PC-9 (cell line): Measurements from ENCODE around the gene SCN2B. TPM values are rescaled to one million over a fixed set of nuclear protein-coding genes. Genes with fewer than 3 reads are reported as not detected.

Experiments
- BruUV-seq: library from RNA; stranded (reverse); fragments of 400-500 nt; replicated peaks from 2 replicates; lab custom pipeline; 2021; lab: Mats Ljungman, UMichigan
- CTCF ChIA-PET: fragments of 300-600 bp; sonication (Branson Sonifier 250); formaldehyde crosslinking; loops from one replicate; lab custom pipeline; 2022; ENCODE audit warnings: antibody characterized with exemption; lab: Charles Lee
- POLR2A ChIA-PET: fragments of 300-600 bp; sonication (Branson Sonifier 250); formaldehyde crosslinking; loops from one replicate; lab custom pipeline; 2022; ENCODE audit warnings: antibody characterized with exemption; ENCODE audit not compliant: unreplicated experiment; lab: Charles Lee
- DNase-seq, 2 experiments: peaks; one replicate each; pipeline versions ENCODE4 v3.0.0 to v3.0.0-alpha.2; 2015 to 2022; ENCODE audit warnings: mixed read lengths in 1 of 2
- H2AFZ ChIP-seq: fragments of 200-600 bp; sonication (generic); 2 replicates; pipeline ENCODE4 v1.8.1; 2017; ENCODE audit warnings: antibody characterized with exemption
- H3F3A ChIP-seq: fragments of 200-600 bp; sonication (generic); 2 replicates; pipeline ENCODE4 v1.8.1; 2017; ENCODE audit warnings: antibody characterized with exemption, mild to moderate bottlenecking, low read depth; ENCODE audit not compliant: insufficient read depth
- H3K27ac ChIP-seq: fragments of 200-600 bp; sonication (generic); 2 replicates; pipeline ENCODE4 v1.6.1; 2016; ENCODE audit warnings: mixed run types
- H3K27me3 ChIP-seq: fragments of 200-600 bp; sonication (generic); 2 replicates; pipeline ENCODE4 v1.6.1; 2016; ENCODE audit warnings: low read depth, mixed run types; ENCODE audit not compliant: insufficient read depth
- H3K36me3 ChIP-seq: fragments of 200-600 bp; sonication (generic); 2 replicates; pipeline ENCODE4 v1.6.1; 2016; ENCODE audit warnings: low read depth, mixed run types
- H3K4me1 ChIP-seq: fragments of 200-600 bp; sonication (generic); replicated peaks from 2 replicates; pipeline ENCODE4 v1.6.1; 2016; ENCODE audit warnings: mixed run types; ENCODE audit not compliant: insufficient read depth
- H3K4me2 ChIP-seq: fragments of 200-600 bp; sonication (generic); 2 replicates; pipeline ENCODE4 v1.6.1; 2017; ENCODE audit warnings: mixed run types
- H3K4me3 ChIP-seq: fragments of 200-600 bp; sonication (generic); 2 replicates; pipeline ENCODE4 v1.6.1; 2016; ENCODE audit warnings: mixed run types
- H3K79me2 ChIP-seq: fragments of 200-600 bp; sonication (generic); 2 replicates; pipeline ENCODE4 v1.6.1; 2017; ENCODE audit warnings: low read depth, mixed run types
- H3K9me2 ChIP-seq: fragments of 200-600 bp; sonication (generic); 2 replicates; pipeline ENCODE4 v1.8.1; 2017; ENCODE audit warnings: mild to moderate bottlenecking; ENCODE audit not compliant: insufficient read depth
- H3K9me3 ChIP-seq: fragments of 200-600 bp; sonication (generic); 2 replicates; pipeline ENCODE4 v1.8.1; 2016; ENCODE audit warnings: low read depth; ENCODE audit not compliant: insufficient read depth
- H4K20me1 ChIP-seq: fragments of 200-600 bp; sonication (generic); 2 replicates; pipeline ENCODE4 v1.8.1; 2017; ENCODE audit not compliant: insufficient read depth
- EZH2 ChIP-seq: fragments of 200-600 bp; sonication (generic); IDR thresholded peaks from 2 replicates; pipeline ENCODE4 v1.8.0; 2017; ENCODE audit warnings: antibody characterized with exemption, low read depth
- intact Hi-C: fragments of 100-400 bp; cut with micrococcal nuclease; formaldehyde crosslinking; loops from one replicate; pipeline ENCODE4 v1.10.0; 2022; ENCODE audit not compliant: unreplicated experiment
- total RNA-seq: library from RNA; stranded (reverse); gene quantifications from 2 replicates; pipeline ENCODE4 v1.2.3, GENCODE V29; 2021
- TF ChIP-seq, protein P1 (sequence below): fragments of 200-600 bp; sonication (generic); conservative IDR thresholded peaks from 2 replicates; pipeline ENCODE4 v1.6.1; 2017; ENCODE audit warnings: mixed run types, antibody characterized with exemption, mild to moderate bottlenecking, moderate library complexity

SCN2B gene
- total RNA-seq, 1 experiment from 2014 or later = not detected

DNA sequence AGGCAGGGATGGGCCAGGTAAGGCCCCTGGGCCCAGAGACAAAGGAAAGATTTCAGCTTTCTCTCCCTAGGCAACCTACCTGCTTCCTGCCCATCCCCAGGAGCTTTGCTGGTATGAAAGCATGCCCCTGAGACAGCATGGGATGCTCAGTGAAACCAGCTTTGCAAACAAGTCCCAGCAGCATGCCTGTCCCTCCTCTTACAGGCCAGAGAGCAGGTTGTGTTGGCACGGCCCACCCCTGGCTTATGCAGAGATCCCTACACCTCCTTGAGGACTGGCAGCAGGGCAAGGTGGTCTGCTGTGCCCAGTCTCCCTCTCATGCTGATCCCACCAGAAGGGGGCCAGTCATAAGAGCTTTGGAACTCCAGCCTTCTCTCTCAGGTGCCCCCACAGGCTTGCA lies 26.9 kb downstream of the SCN2B start:
- CTCF ChIA-PET = no interaction called here
- H2AFZ ChIP-seq = no peak overlapping the region
- no peak for TF ChIP-seq EZH2
- TF ChIP-seq, protein P1, sequence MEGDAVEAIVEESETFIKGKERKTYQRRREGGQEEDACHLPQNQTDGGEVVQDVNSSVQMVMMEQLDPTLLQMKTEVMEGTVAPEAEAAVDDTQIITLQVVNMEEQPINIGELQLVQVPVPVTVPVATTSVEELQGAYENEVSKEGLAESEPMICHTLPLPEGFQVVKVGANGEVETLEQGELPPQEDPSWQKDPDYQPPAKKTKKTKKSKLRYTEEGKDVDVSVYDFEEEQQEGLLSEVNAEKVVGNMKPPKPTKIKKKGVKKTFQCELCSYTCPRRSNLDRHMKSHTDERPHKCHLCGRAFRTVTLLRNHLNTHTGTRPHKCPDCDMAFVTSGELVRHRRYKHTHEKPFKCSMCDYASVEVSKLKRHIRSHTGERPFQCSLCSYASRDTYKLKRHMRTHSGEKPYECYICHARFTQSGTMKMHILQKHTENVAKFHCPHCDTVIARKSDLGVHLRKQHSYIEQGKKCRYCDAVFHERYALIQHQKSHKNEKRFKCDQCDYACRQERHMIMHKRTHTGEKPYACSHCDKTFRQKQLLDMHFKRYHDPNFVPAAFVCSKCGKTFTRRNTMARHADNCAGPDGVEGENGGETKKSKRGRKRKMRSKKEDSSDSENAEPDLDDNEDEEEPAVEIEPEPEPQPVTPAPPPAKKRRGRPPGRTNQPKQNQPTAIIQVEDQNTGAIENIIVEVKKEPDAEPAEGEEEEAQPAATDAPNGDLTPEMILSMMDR = no peak
- peaks cover 57% of the 10 kb centered on the region for H3K27me3 ChIP-seq
- intact Hi-C loops = no loop called here
- no peak overlapping the region for H3K4me2 ChIP-seq
- H3K4me1 ChIP-seq = no peaks in the 10 kb centered on the region; the same call in none of the 2 replicates
- H3K27ac ChIP-seq = no peak overlapping the region
- no peaks in the 10 kb centered on the region for H3K79me2 ChIP-seq
- no peaks in the 10 kb centered on the region for H3K9me2 ChIP-seq
- H4K20me1 ChIP-seq = no peaks in the 10 kb centered on the region
- BruUV-seq = no TSS peak
- POLR2A ChIA-PET = no interaction called here
- H3K9me3 ChIP-seq = no peaks in the 10 kb centered on the region
- H3F3A ChIP-seq = peaks cover 5% of the 10 kb centered on the region; the same call in 1 of the 2 replicates
- no peak for DNase-seq
- no peaks in the 10 kb centered on the region for H3K36me3 ChIP-seq
- no peak overlapping the region for H3K4me3 ChIP-seq

GRCh38 chr11:118148856-118149255 lies 27.6 kb downstream of the SCN2B start:
- H3K4me1 ChIP-seq = no peaks in the 10 kb centered on the region; the same call in none of the 2 replicates

GRCh38 chr11:118148240-118148639 lies 28.2 kb downstream of the SCN2B start:
- intact Hi-C loops = no loop called here
- H3K4me1 ChIP-seq = no peaks in the 10 kb centered on the region; the same call in none of the 2 replicates
- BruUV-seq = no TSS peak
- no peaks in the 10 kb centered on the region for H3K9me2 ChIP-seq
- CTCF ChIA-PET = no interaction called here
- no peaks in the 10 kb centered on the region for H3K36me3 ChIP-seq
- DNase-seq = no peak
- H3K27me3 ChIP-seq = peaks cover 52% of the 10 kb centered on the region
- H4K20me1 ChIP-seq = no peaks in the 10 kb centered on the region
- no peak overlapping the region for H3K4me2 ChIP-seq
- no peak for TF ChIP-seq EZH2
- TF ChIP-seq, protein P1 = no peak
- POLR2A ChIA-PET = no interaction called here
- H3K4me3 ChIP-seq = no peak overlapping the region
- no peaks in the 10 kb centered on the region for H3K9me3 ChIP-seq
- H3K27ac ChIP-seq = no peak overlapping the region
- no peaks in the 10 kb centered on the region for H3K79me2 ChIP-seq
- peaks cover 5% of the 10 kb centered on the region; the same call in 1 of the 2 replicates for H3F3A ChIP-seq
- no peak overlapping the region for H2AFZ ChIP-seq

More at GRCh38 chr11:118148856-118149255, 27.6 kb downstream of the SCN2B start:
- Histone ChIP-seq H3F3A (peaks cover 5% of the 10 kb centered on the region; the same call in 1 of the 2 replicates), H3K27ac (no peak overlapping the region), H4K20me1 (no peaks in the 10 kb centered on the region), H3K27me3 (peaks cover 51% of the 10 kb centered on the region), H3K4me2 (no peak overlapping the region), H3K9me2 (no peaks in the 10 kb centered on the region), H2AFZ (no peak overlapping the region), H3K79me2 (no peaks in the 10 kb centered on the region), H3K4me3 (no peak overlapping the region), H3K36me3 (no peaks in the 10 kb centered on the region), H3K9me3 (no peaks in the 10 kb centered on the region)
- CTCF ChIA-PET = no interaction called here
- TF ChIP-seq EZH2 = no peak
- TF ChIP-seq, protein P1 = no peak
- no peak for DNase-seq
- no TSS peak for BruUV-seq
- intact Hi-C loops = no loop called here
- POLR2A ChIA-PET = no interaction called here
